HepG2 (cell line): ENCODE data around the gene NEURL2. TPM values are rescaled to one million over a fixed set of nuclear protein-coding genes. Genes with fewer than 3 reads are reported as not detected.
A peak's percentile ranks its signal among the peaks of the same experiment; 100 is the strongest.

Experiments
- ARID2 ChIP-seq: sonication (generic); formaldehyde crosslinking; IDR thresholded peaks from 2 replicates; pipeline ENCODE4 v1.8.1; 2022; ENCODE audit warnings: mild to moderate bottlenecking, missing genetic modification reagents, borderline replicate concordance
- FOXO1 ChIP-seq: sonication (generic); formaldehyde crosslinking; IDR thresholded peaks from 2 replicates; pipeline ENCODE4 v1.4.0; 2020; ENCODE audit warnings: missing genetic modification reagents
- GABPB1 ChIP-seq: IDR thresholded peaks from 2 replicates; pipeline ENCODE4 v1.6.1; 2016; ENCODE audit warnings: mild to moderate bottlenecking, missing genetic modification reagents, moderate library complexity, missing compliant biosample characterization
- HDAC6 ChIP-seq: fragments of 200-600 bp; sonication (generic); IDR thresholded peaks from 2 replicates; pipeline ENCODE4 v1.7.0; 2017; ENCODE audit warnings: mild to moderate bottlenecking, antibody characterized with exemption, low read length, low read depth
- KDM6A ChIP-seq: IDR thresholded peaks from 2 replicates; pipeline ENCODE4 v1.6.1; 2016; ENCODE audit warnings: low read depth
- NCOA1 ChIP-seq: sonication (generic); formaldehyde crosslinking; IDR thresholded peaks from 2 replicates; pipeline ENCODE4 v1.9.0; 2021; ENCODE audit warnings: missing genetic modification reagents
- SALL2 ChIP-seq: sonication (generic); formaldehyde crosslinking; IDR thresholded peaks from 2 replicates; pipeline ENCODE4 v1.8.1; 2023; ENCODE audit warnings: mild to moderate bottlenecking, missing genetic modification reagents, inconsistent platforms
- TSC22D2 ChIP-seq: sonication (generic); formaldehyde crosslinking; IDR thresholded peaks from 2 replicates; pipeline ENCODE4 v1.5.1; 2020; ENCODE audit warnings: missing genetic modification reagents, mild to moderate bottlenecking, borderline replicate concordance
- ZFX ChIP-seq: sonication (generic); formaldehyde crosslinking; IDR thresholded peaks from 2 replicates; pipeline ENCODE4 v1.4.0; 2020; ENCODE audit warnings: mild to moderate bottlenecking, low read depth, missing genetic modification reagents, moderate library complexity
- ZNF207 ChIP-seq: fragments of 450-650 bp; IDR thresholded peaks from 2 replicates; pipeline ENCODE4 v1.6.1; 2016; ENCODE audit warnings: antibody characterized with exemption, borderline replicate concordance
- ZNF766 ChIP-seq: sonication (generic); formaldehyde crosslinking; IDR thresholded peaks from 2 replicates; pipeline ENCODE4 v1.5.0; 2020; ENCODE audit warnings: missing genetic modification reagents, borderline replicate concordance
- ZSCAN31 ChIP-seq: sonication (generic); formaldehyde crosslinking; IDR thresholded peaks from 2 replicates; pipeline ENCODE4 v1.5.0; 2020; ENCODE audit warnings: low read depth, mild to moderate bottlenecking, missing genetic modification reagents
- polyA plus RNA-seq, 8 experiments: library from polyadenylated mRNA; depleted of rRNA in 3 of 8; stranded (reverse) in 7 of 8; unstranded in 1 of 8; fragments of >200 nt; fragmentation: Illumina TruSeq in 4 of 8; extraction: Trizol in 4 of 8; gene quantifications; 2 replicates each; pipeline versions ENCODE4 v1.2.1 to v1.2.3, GENCODE V29; 2011 to 2016; ENCODE audit warnings: low read depth in 4 of 8, missing spikeins in 1 of 8, mixed read lengths in 1 of 8; ENCODE audit not compliant: insufficient read depth in 1 of 8
- total RNA-seq, 5 experiments: library from RNA; depleted of rRNA; stranded (reverse); fragments of >200 nt; fragmentation: Illumina TruSeq; extraction: Trizol; gene quantifications; 2 replicates each; pipeline ENCODE4 v1.2.3, GENCODE V29; 2016; ENCODE audit warnings: low read depth in 1 of 5
- TF ChIP-seq, protein P1 (sequence below): sonication (generic); formaldehyde crosslinking; IDR thresholded peaks from 2 replicates; pipeline ENCODE4 v1.5.1; 2020; ENCODE audit warnings: missing genetic modification reagents, mild to moderate bottlenecking, borderline replicate concordance
- TF ChIP-seq, protein P2 (sequence below): sonication (generic); formaldehyde crosslinking; IDR thresholded peaks from 2 replicates; pipeline ENCODE4 v1.8.0; 2022; ENCODE audit warnings: mild to moderate bottlenecking, missing genetic modification reagents, borderline replicate concordance
- TF ChIP-seq, protein P3 (sequence below): sonication (generic); formaldehyde crosslinking; IDR thresholded peaks from 2 replicates; pipeline ENCODE4 v1.8.1; 2023; ENCODE audit warnings: missing genetic modification reagents, mild to moderate bottlenecking, borderline replicate concordance

Gene NEURL2
- total and polyA plus RNA-seq, 2 of the 13 experiments (the other 11 are each of a cell fraction or from before 2014, with no cell fraction given): 7.2 to 9.7 TPM

DNA sequence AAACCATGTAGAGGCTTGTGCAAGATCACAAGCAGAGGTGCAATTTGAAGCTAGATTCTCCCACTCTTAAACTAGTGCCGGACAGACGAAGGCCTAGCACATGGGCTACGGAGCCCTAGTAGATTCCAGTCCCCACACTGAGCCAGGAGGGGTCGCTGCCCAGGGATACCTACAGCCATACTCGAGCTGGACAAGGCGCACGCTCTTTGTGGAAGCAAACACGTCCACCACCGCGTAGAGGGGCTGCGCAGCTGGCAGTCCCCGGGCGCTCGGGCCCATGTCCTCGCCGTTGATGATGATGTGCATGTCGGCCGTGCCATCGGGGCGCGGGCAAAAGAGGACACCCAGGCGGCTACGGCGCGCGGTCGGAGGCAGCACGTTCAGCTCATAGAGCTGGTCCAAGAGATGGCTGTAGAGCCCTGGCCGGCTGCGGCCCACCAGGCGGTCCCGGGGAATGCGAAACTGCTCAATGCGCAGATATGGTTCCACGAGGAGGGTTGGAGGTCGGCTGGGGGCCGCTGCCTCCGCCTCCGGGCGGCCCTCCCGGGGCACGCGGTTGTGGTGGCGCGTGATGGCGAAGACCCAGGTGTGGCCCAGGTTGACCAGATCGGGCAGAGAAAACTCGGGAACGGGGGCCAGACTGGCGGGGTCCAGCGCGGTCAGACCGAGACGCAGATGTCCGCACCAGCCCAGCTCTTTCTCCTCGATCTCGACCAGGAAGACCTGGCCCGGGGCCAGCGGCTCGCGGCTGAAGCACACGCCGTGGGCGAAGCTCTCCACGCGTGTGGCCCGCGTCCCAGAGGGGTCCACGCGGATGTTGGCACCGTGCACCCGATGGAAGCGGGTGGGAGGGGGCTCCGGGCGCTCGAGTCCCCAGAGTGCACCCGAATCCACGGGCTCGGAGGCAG, 677 bp downstream of the NEURL2 start (continued):
- TF ChIP-seq KDM6A (no peak), ARID2 (CRISPR knock-in tag) (no peak), ZNF766 (no peak; the same call in 1 of the 2 replicates), TSC22D2 (CRISPR knock-in tag) (peak; percentile 93; the same call in 1 of the 2 replicates), GABPB1 (CRISPR knock-in tag) (peak; percentile 51), NCOA1 (CRISPR knock-in tag) (0 out of 2 replicates have a peak, but pooled peaks have one; percentile 13), ZNF207 (no peak), ZSCAN31 (CRISPR knock-in tag) (no peak; the same call in 1 of the 2 replicates), FOXO1 (peak; percentile 68), SALL2 (CRISPR knock-in tag) (peak; percentile 81), HDAC6 (no peak), ZFX (CRISPR knock-in tag) (peak; percentile 92)
- TF ChIP-seq, protein P1, sequence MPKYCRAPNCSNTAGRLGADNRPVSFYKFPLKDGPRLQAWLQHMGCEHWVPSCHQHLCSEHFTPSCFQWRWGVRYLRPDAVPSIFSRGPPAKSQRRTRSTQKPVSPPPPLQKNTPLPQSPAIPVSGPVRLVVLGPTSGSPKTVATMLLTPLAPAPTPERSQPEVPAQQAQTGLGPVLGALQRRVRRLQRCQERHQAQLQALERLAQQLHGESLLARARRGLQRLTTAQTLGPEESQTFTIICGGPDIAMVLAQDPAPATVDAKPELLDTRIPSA (CRISPR knock-in tag): peak; percentile 90; the same call in 1 of the 2 replicates
- TF ChIP-seq, protein P2, sequence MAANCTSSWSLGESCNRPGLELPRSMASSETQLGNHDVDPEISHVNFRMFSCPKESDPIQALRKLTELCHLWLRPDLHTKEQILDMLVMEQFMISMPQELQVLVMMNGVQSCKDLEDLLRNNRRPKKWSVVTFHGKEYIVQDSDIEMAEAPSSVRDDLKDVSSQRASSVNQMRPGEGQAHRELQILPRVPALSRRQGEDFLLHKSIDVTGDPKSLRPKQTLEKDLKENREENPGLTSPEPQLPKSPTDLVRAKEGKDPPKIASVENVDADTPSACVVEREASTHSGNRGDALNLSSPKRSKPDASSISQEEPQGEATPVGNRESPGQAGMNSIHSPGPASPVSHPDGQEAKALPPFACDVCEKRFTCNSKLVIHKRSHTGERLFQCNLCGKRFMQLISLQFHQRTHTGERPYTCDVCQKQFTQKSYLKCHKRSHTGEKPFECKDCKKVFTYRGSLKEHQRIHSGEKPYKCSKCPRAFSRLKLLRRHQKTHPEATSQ (CRISPR knock-in tag): peak; percentile 4; the same call in 1 of the 2 replicates
- TF ChIP-seq, protein P3, sequence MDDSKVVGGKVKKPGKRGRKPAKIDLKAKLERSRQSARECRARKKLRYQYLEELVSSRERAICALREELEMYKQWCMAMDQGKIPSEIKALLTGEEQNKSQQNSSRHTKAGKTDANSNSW (CRISPR knock-in tag): 0 out of 2 replicates have a peak, but pooled peaks have one; percentile 84
- TF ChIP-seq, all 625 proteins: peak for 318
